IMR-90 (cell line): ENCODE results near the gene CALR. TPM values are rescaled to one million over a fixed set of nuclear protein-coding genes. Genes with fewer than 3 reads are reported as not detected.

Source experiments
- ATAC-seq: fragments of 200-7000 bp; cut with Tn5 transposase; 2 replicates; pipeline ENCODE4 v1.9.1; 2020; ENCODE audit warnings: low read depth, mild to moderate bottlenecking, moderate library complexity
- BruUV-seq: library from RNA; stranded (reverse); fragments of 400-500 nt; replicated peaks from 2 replicates; lab custom pipeline; 2021; lab: Mats Ljungman, UMichigan
- CTCF ChIA-PET: fragments of 300-600 bp; formaldehyde crosslinking; extraction: SDS; loops from one replicate; lab custom pipeline; 2021; ENCODE audit warnings: antibody characterized with exemption; lab: Yijun Ruan, JAX
- POLR2A ChIA-PET: fragments of 300-600 bp; sonication (Branson Sonifier 250); formaldehyde crosslinking; loops from one replicate; lab custom pipeline; 2022; ENCODE audit warnings: antibody characterized with exemption; ENCODE audit not compliant: unreplicated experiment; lab: Charles Lee
- DNase-seq: peaks from one replicate; pipeline ENCODE4 v3.0.0; 2013
- H2AFZ ChIP-seq: replicated peaks from 2 replicates; pipeline ENCODE3; 2013; ENCODE audit warnings: low read length, mild to moderate bottlenecking; ENCODE audit not compliant: poor library complexity
- H2AK5ac ChIP-seq: 2 replicates; pipeline ENCODE4 v1.6.1; 2013; ENCODE audit warnings: low read depth, low read length, inconsistent platforms
- H2AK9ac ChIP-seq: replicated peaks from 2 replicates; pipeline ENCODE3; 2013; ENCODE audit warnings: mild to moderate bottlenecking, low read depth, low read length, moderate library complexity; ENCODE audit not compliant: poor library complexity
- H2BK120ac ChIP-seq: 2 replicates; pipeline ENCODE4 v1.6.1; 2013; ENCODE audit warnings: low read depth, low read length, inconsistent platforms
- H2BK15ac ChIP-seq: 3 replicates; pipeline ENCODE4 v1.6.1; 2013; ENCODE audit warnings: low read depth, low read length, inconsistent platforms
- H2BK20ac ChIP-seq: 2 replicates; pipeline ENCODE4 v1.6.1; 2013; ENCODE audit warnings: low read depth, mild to moderate bottlenecking, inconsistent platforms, low read length, moderate library complexity
- H2BK5ac ChIP-seq: 2 replicates; pipeline ENCODE4 v1.6.1; 2013; ENCODE audit warnings: mild to moderate bottlenecking, low read depth, low read length, inconsistent platforms; ENCODE audit not compliant: poor library complexity, severe bottlenecking
- H3K14ac ChIP-seq: replicated peaks from 2 replicates; pipeline ENCODE4 v1.6.1; 2013; ENCODE audit warnings: low read depth, low read length, inconsistent platforms
- H3K18ac ChIP-seq: 2 replicates; pipeline ENCODE4 v1.6.1; 2013; ENCODE audit warnings: low read depth, low read length, control low read depth
- H3K23ac ChIP-seq: 2 replicates; pipeline ENCODE4 v1.6.1; 2013; ENCODE audit warnings: low read depth, low read length, inconsistent platforms
- H3K27ac ChIP-seq: 2 replicates; pipeline ENCODE4 v1.5.1; 2013; ENCODE audit warnings: mild to moderate bottlenecking, control low read depth, low read length; ENCODE audit not compliant: insufficient read depth
- H3K27me3 ChIP-seq: 2 replicates; pipeline ENCODE4 v1.6.1; 2013; ENCODE audit warnings: low read length; ENCODE audit not compliant: control insufficient read depth, insufficient read depth
- H3K36me3 ChIP-seq: 2 replicates; pipeline ENCODE4 v1.6.1; 2013; ENCODE audit warnings: low read length, mixed read lengths; ENCODE audit not compliant: control insufficient read depth, insufficient read depth
- H3K4ac ChIP-seq: 2 replicates; pipeline ENCODE4 v1.6.1; 2013; ENCODE audit warnings: low read depth, low read length, inconsistent platforms
- H3K4me1 ChIP-seq: 2 replicates; pipeline ENCODE4 v1.6.1; 2013; ENCODE audit warnings: low read length, mixed read lengths; ENCODE audit not compliant: control insufficient read depth, insufficient read depth
- H3K4me2 ChIP-seq: 2 replicates; pipeline ENCODE4 v1.6.1; 2013; ENCODE audit warnings: low read depth, mild to moderate bottlenecking, control low read depth, low read length, moderate library complexity
- H3K4me3 ChIP-seq: 2 replicates; pipeline ENCODE4 v1.5.1; 2013; ENCODE audit warnings: low read depth, mild to moderate bottlenecking, control low read depth, low read length, moderate library complexity; ENCODE audit not compliant: insufficient read depth
- H3K56ac ChIP-seq: 2 replicates; pipeline ENCODE4 v1.6.1; 2013; ENCODE audit warnings: low read length, inconsistent platforms; ENCODE audit not compliant: insufficient read depth; ENCODE audit errors: extremely low read depth
- H3K79me1 ChIP-seq, 2 experiments: 2 replicates each; pipeline ENCODE4 v1.6.1; 2013; ENCODE audit warnings: low read length in 2 of 2, inconsistent platforms in 1 of 2, low read depth in 1 of 2
- H3K9ac ChIP-seq: 2 replicates; pipeline ENCODE4 v1.6.1; 2013; ENCODE audit warnings: low read depth, low read length, control low read depth
- H3K9me1 ChIP-seq: 2 replicates; pipeline ENCODE4 v1.6.1; 2013; ENCODE audit warnings: low read length, inconsistent platforms; ENCODE audit not compliant: insufficient read depth
- H3K9me3 ChIP-seq: 2 replicates; pipeline ENCODE4 v1.6.1; 2013; ENCODE audit warnings: low read length; ENCODE audit not compliant: control insufficient read depth, insufficient read depth
- H4K20me1 ChIP-seq: 2 replicates; pipeline ENCODE4 v1.6.1; 2013; ENCODE audit warnings: low read length, inconsistent platforms; ENCODE audit not compliant: insufficient read depth
- H4K5ac ChIP-seq: 2 replicates; pipeline ENCODE4 v1.6.1; 2013; ENCODE audit warnings: mild to moderate bottlenecking, low read depth, low read length, control low read depth
- H4K8ac ChIP-seq, 2 experiments: 2 replicates each; pipeline ENCODE4 v1.6.1; 2013; ENCODE audit warnings: low read depth in 2 of 2, low read length in 2 of 2, control low read depth in 1 of 2, inconsistent platforms in 1 of 2
- H4K91ac ChIP-seq: 2 replicates; pipeline ENCODE4 v1.6.1; 2013; ENCODE audit warnings: low read depth, low read length, inconsistent platforms; ENCODE audit not compliant: insufficient read depth
- BHLHE40 ChIP-seq: fragments of 150-350 bp; IDR thresholded peaks from 2 replicates; pipeline ENCODE4 v1.6.1; 2016; ENCODE audit warnings: mild to moderate bottlenecking, low read depth, low read length
- MAFK ChIP-seq: IDR thresholded peaks from 2 replicates; pipeline ENCODE4 v1.6.1; 2012; ENCODE audit warnings: low read depth, low read length, improper control_type of control experiment
- MXI1 ChIP-seq: IDR thresholded peaks from 2 replicates; pipeline ENCODE4 v1.6.1; 2012; ENCODE audit warnings: low read depth, mild to moderate bottlenecking, low read length, moderate library complexity, borderline replicate concordance
- NFE2L2 ChIP-seq: fragments of 150-350 bp; IDR thresholded peaks from 2 replicates; pipeline ENCODE4 v1.6.1; 2016; ENCODE audit warnings: low read depth, mild to moderate bottlenecking, low read length
- POLR2A ChIP-seq: IDR thresholded peaks from 2 replicates; pipeline ENCODE4 v1.6.1; 2012; ENCODE audit warnings: mild to moderate bottlenecking, low read depth, low read length
- RFX5 ChIP-seq: IDR thresholded peaks from 2 replicates; pipeline ENCODE4 v1.8.0; 2012; ENCODE audit warnings: low read depth, mild to moderate bottlenecking, low read length, moderate library complexity
- WGBS, 2 experiments: methylation state at CpG; one replicate each; pipeline versions ENCODE4 v1.1.5 to v1.1.7; 2013; ENCODE audit warnings: missing lambda C conversion rate in 2 of 2; ENCODE audit not compliant: insufficient read length in 1 of 2; ENCODE audit errors: extremely low coverage in 2 of 2; 5-methylcytosine and 5-hydroxymethylcytosine counted together
- dilution Hi-C: fragments of 300-500 bp; cut with HindIII; formaldehyde crosslinking; loops from one replicate; pipeline ENCODE4 v1.14.3; 2018; ENCODE audit warnings: low sequenced_read_pairs; ENCODE audit not compliant: unreplicated experiment
- in situ Hi-C: fragments of 300-500 bp; cut with MboI; formaldehyde crosslinking; loops from 3 replicates; pipeline ENCODE4 v1.14.3; 2019; ENCODE audit warnings: low sequenced_read_pairs, inconsistent platforms, mixed read lengths
- intact Hi-C: fragments of 100-400 bp; cut with micrococcal nuclease; formaldehyde crosslinking; loops from 2 replicates; pipeline ENCODE4 v1.10.0; 2022
- polyA plus RNA-seq, 3 experiments: library from polyadenylated mRNA; depleted of rRNA; stranded (reverse); fragments of >200 nt; gene quantifications; 2 replicates each; pipeline ENCODE4 v1.2.3, GENCODE V29; 2012; ENCODE audit warnings: low replicate concordance in 1 of 3
- total RNA-seq: library from RNA; depleted of rRNA; stranded (reverse); fragments of >200 nt; gene quantifications from 2 replicates; pipeline ENCODE4 v1.2.3, GENCODE V29; 2012
- TF ChIP-seq, protein P1 (sequence below): fragments of 150-350 bp; IDR thresholded peaks from 2 replicates; pipeline ENCODE4 v1.6.1; 2017; ENCODE audit warnings: mild to moderate bottlenecking, antibody characterized with exemption, low read length, low read depth

CALR gene
- total and polyA plus RNA-seq, 2 of the 4 experiments (the other 2 are of a cell fraction), result 1,932 to 3,358 TPM

- peak overlapping the region; percentile 93 for H3K23ac ChIP-seq
- peak overlapping the region; percentile 73; the same call in 1 of the 2 replicates for H3K56ac ChIP-seq
- TF ChIP-seq, protein P1, sequence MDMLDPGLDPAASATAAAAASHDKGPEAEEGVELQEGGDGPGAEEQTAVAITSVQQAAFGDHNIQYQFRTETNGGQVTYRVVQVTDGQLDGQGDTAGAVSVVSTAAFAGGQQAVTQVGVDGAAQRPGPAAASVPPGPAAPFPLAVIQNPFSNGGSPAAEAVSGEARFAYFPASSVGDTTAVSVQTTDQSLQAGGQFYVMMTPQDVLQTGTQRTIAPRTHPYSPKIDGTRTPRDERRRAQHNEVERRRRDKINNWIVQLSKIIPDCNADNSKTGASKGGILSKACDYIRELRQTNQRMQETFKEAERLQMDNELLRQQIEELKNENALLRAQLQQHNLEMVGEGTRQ, result no peak
- no peak for TF ChIP-seq NFE2L2
- TF ChIP-seq MAFK, result no peak
- TF ChIP-seq MXI1, result no peak
- TF ChIP-seq RFX5, result no peak
- TF ChIP-seq BHLHE40, result no peak
- no peak for TF ChIP-seq POLR2A
- H3K27me3 ChIP-seq, result no peaks in the 10 kb centered on the region
- DNase-seq (no peak), ATAC-seq (no peak; the same call in 1 of the 2 replicates)
- peak overlapping the region; percentile 82 for H2BK5ac ChIP-seq
- H3K4ac ChIP-seq, result peak overlapping the region; percentile 93
- in situ Hi-C loops (no loop called here), intact Hi-C loops (no loop called here), dilution Hi-C loops (no loop called here)
- H2AK9ac ChIP-seq, result peak overlapping the region; percentile 100
- H4K20me1 ChIP-seq, result peaks cover 18% of the 10 kb centered on the region
- H4K8ac ChIP-seq, result peak overlapping the region; percentile 44 to 96
- H3K9me3 ChIP-seq, result no peaks in the 10 kb centered on the region
- H3K4me3 ChIP-seq, result peak overlapping the region; percentile 91
- peak overlapping the region; percentile 93 for H3K4me2 ChIP-seq
- H2BK120ac ChIP-seq, result peak overlapping the region; percentile 25; the same call in 1 of the 2 replicates
- WGBS, 2 experiments, result 7% methylated on average over 8 of the region's 16 CpGs; no CpG with 5 or more reads in 1 of the 2 experiments
- no TSS peak for BruUV-seq
- peak overlapping the region; percentile 74 for H4K5ac ChIP-seq
- H3K9me1 ChIP-seq, result peaks cover 11% of the 10 kb centered on the region
- H3K4me1 ChIP-seq, result peaks cover 9% of the 10 kb centered on the region
- POLR2A ChIA-PET, result interaction anchor here (1.0 kb wide), 1 partner anchor 12 kb away, joined by 4 read pairs; no protein-coding TSS in a partner anchor
- H3K18ac ChIP-seq, result no peak overlapping the region
- CTCF ChIA-PET, result no interaction called here
- peak overlapping the region; percentile 97 for H3K14ac ChIP-seq
- H2BK15ac ChIP-seq, result no peak overlapping the region
- peak overlapping the region; percentile 97 for H2AFZ ChIP-seq
- peaks cover 8 to 52% of the 10 kb centered on the region in 2 experiments; a peak in 3 of 4 replicates for H3K79me1 ChIP-seq
- peak overlapping the region; percentile 80 for H3K27ac ChIP-seq
- H2BK20ac ChIP-seq, result no peak overlapping the region
- H3K36me3 ChIP-seq, result peaks cover 25% of the 10 kb centered on the region
- peak overlapping the region; percentile 92 for H3K9ac ChIP-seq
- peak overlapping the region; percentile 93 for H2AK5ac ChIP-seq
- peak overlapping the region; percentile 73 for H4K91ac ChIP-seq
Measured at GRCh38 chr19:12932392-12933286, 5.8 kb upstream of the CALR start.
